PC-3 (cell line): ENCODE results near the gene MLEC. TPM values are rescaled to one million over a fixed set of nuclear protein-coding genes. Genes with fewer than 3 reads are reported as not detected.

Experiments
- ATAC-seq: fragments of 200-7000 bp; cut with Tn5 transposase; 2 replicates; pipeline ENCODE4 v1.9.1; 2020; ENCODE audit warnings: mild to moderate bottlenecking, moderate library complexity
- BruUV-seq: library from RNA; stranded (reverse); fragments of 400-500 nt; replicated peaks from 2 replicates; lab custom pipeline; 2021; lab: Mats Ljungman, UMichigan
- CTCF ChIA-PET: fragments of 300-600 bp; sonication (Branson Sonifier 250); formaldehyde crosslinking; loops from one replicate; lab custom pipeline; 2022; ENCODE audit warnings: antibody characterized with exemption; lab: Charles Lee
- POLR2A ChIA-PET: fragments of 300-600 bp; sonication (Branson Sonifier 250); formaldehyde crosslinking; loops from one replicate; lab custom pipeline; 2022; ENCODE audit warnings: antibody characterized with exemption; ENCODE audit not compliant: unreplicated experiment; lab: Charles Lee
- DNase-seq: peaks from one replicate; pipeline ENCODE4 v3.0.0-alpha.2; 2015
- H2AFZ ChIP-seq: fragments of 300-600 bp; sonication (generic); 2 replicates; pipeline ENCODE4 v1.6.0; 2016; ENCODE audit warnings: antibody characterized with exemption, low read length
- H3F3A ChIP-seq: fragments of 300-600 bp; sonication (generic); one replicate; pipeline ENCODE4 v1.6.0; 2017; ENCODE audit warnings: antibody characterized with exemption, low read length, control low read depth, mild to moderate bottlenecking; ENCODE audit not compliant: unreplicated experiment
- H3K27ac ChIP-seq: fragments of 300-600 bp; sonication (generic); 2 replicates; pipeline ENCODE4 v1.5.1; 2016; ENCODE audit warnings: mild to moderate bottlenecking, low read length
- H3K27me3 ChIP-seq: fragments of 300-600 bp; sonication (generic); 2 replicates; pipeline ENCODE4 v1.6.1; 2016; ENCODE audit warnings: low read length, mixed read lengths
- H3K36me3 ChIP-seq: fragments of 300-600 bp; sonication (generic); 2 replicates; pipeline ENCODE4 v1.6.1; 2016; ENCODE audit warnings: low read depth, mixed run types, low read length, mixed read lengths
- H3K4me1 ChIP-seq: fragments of 300-600 bp; sonication (generic); 2 replicates; pipeline ENCODE4 v1.5.1; 2016; ENCODE audit warnings: low read length; ENCODE audit not compliant: insufficient read depth
- H3K4me2 ChIP-seq: fragments of 300-600 bp; sonication (generic); 2 replicates; pipeline ENCODE4 v1.6.0; 2016; ENCODE audit warnings: low read length
- H3K4me3 ChIP-seq: fragments of 300-600 bp; sonication (generic); 2 replicates; pipeline ENCODE4 v1.5.1; 2016; ENCODE audit warnings: mild to moderate bottlenecking, low read length, mixed read lengths
- H3K79me2 ChIP-seq: fragments of 300-600 bp; sonication (generic); 2 replicates; pipeline ENCODE4 v1.6.1; 2017; ENCODE audit warnings: low read length, mixed read lengths
- H3K9ac ChIP-seq: fragments of 300-600 bp; sonication (generic); 2 replicates; pipeline ENCODE4 v1.6.0; 2016; ENCODE audit warnings: mild to moderate bottlenecking, low read length
- H3K9me2 ChIP-seq: fragments of 300-600 bp; sonication (generic); replicated peaks from 2 replicates; pipeline ENCODE4 v1.6.1; 2016; ENCODE audit warnings: mixed run types, low read length, mixed read lengths
- H3K9me3 ChIP-seq: fragments of 300-600 bp; sonication (generic); 2 replicates; pipeline ENCODE4 v1.6.1; 2016; ENCODE audit warnings: low read length, mixed read lengths
- H4K20me1 ChIP-seq: fragments of 300-600 bp; sonication (generic); 2 replicates; pipeline ENCODE4 v1.6.1; 2016; ENCODE audit warnings: low read length, mixed read lengths
- CTCF ChIP-seq: fragments of 300-600 bp; sonication (generic); conservative IDR thresholded peaks from 2 replicates; pipeline ENCODE4 v1.5.1; 2017; ENCODE audit warnings: antibody characterized with exemption, low read depth, mild to moderate bottlenecking, low read length
- EZH2 ChIP-seq: fragments of 300-600 bp; sonication (generic); IDR thresholded peaks from one replicate; pipeline ENCODE4 v1.6.1; 2017; ENCODE audit warnings: antibody characterized with exemption, mild to moderate bottlenecking, low read length; ENCODE audit not compliant: unreplicated experiment
- EZH2phosphoT487 ChIP-seq: fragments of 300-600 bp; sonication (generic); IDR thresholded peaks from 2 replicates; pipeline ENCODE4 v1.6.1; 2018; ENCODE audit warnings: mild to moderate bottlenecking, antibody characterized with exemption, low read length, borderline replicate concordance
- intact Hi-C: fragments of 100-400 bp; cut with micrococcal nuclease; formaldehyde crosslinking; loops from 2 replicates; pipeline ENCODE4 v1.9.0; 2023
- total RNA-seq: library from RNA; depleted of rRNA; stranded (reverse); fragments of >200 nt; gene quantifications from 2 replicates; pipeline ENCODE4 v1.2.3, GENCODE V29; 2014

The MLEC gene
- total RNA-seq, 1 experiment from 2014 or later = 158 TPM

GRCh38 chr12:120737557-120738251 lies 50.8 kb downstream of the MLEC start:
- Histone ChIP-seq H3K9me3 (no peaks in the 10 kb centered on the region), H3K4me2 (no peak overlapping the region), H3F3A (no peaks in the 10 kb centered on the region), H3K79me2 (no peaks in the 10 kb centered on the region), H3K36me3 (no peaks in the 10 kb centered on the region), H3K27ac (no peak overlapping the region), H3K4me1 (no peaks in the 10 kb centered on the region), H4K20me1 (no peaks in the 10 kb centered on the region), H2AFZ (no peak overlapping the region), H3K4me3 (no peak overlapping the region), H3K9me2 (no peaks in the 10 kb centered on the region), H3K9ac (no peak overlapping the region), H3K27me3 (no peaks in the 10 kb centered on the region)
- no peak; the same call in 1 of the 2 replicates for ATAC-seq
- intact Hi-C loops = no loop called here
- BruUV-seq = no TSS peak
- ChIA-PET POLR2A (no interaction called here), CTCF (no interaction called here)
- TF ChIP-seq CTCF = peak; percentile 27; the same call in 1 of the 2 replicates
- TF ChIP-seq EZH2 = no peak
- no peak for TF ChIP-seq EZH2phosphoT487
- DNase-seq = no peak

GRCh38 chr12:120738252-120739030 lies 51.5 kb downstream of the MLEC start:
- intact Hi-C loops = no loop called here
- ChIA-PET POLR2A (no interaction called here), CTCF (no interaction called here)
- Histone ChIP-seq H3K4me3 (no peak overlapping the region), H3K79me2 (no peaks in the 10 kb centered on the region), H3K9ac (no peak overlapping the region), H3K9me2 (no peaks in the 10 kb centered on the region), H2AFZ (no peak overlapping the region), H3K4me1 (no peaks in the 10 kb centered on the region), H3K9me3 (no peaks in the 10 kb centered on the region), H3F3A (no peaks in the 10 kb centered on the region), H3K27me3 (no peaks in the 10 kb centered on the region), H3K4me2 (no peak overlapping the region), H3K27ac (no peak overlapping the region), H3K36me3 (no peaks in the 10 kb centered on the region), H4K20me1 (no peaks in the 10 kb centered on the region)
- DNase-seq (no peak), ATAC-seq (no peak)
- TF ChIP-seq EZH2 = no peak
- TF ChIP-seq CTCF = no peak
- TF ChIP-seq EZH2phosphoT487 = no peak
- no TSS peak for BruUV-seq
